ENCODE data around the gene TPBGL. TPM values are rescaled to one million over a fixed set of nuclear protein-coding genes. Genes with fewer than 3 reads are reported as not detected.

TPBGL gene
- total RNA-seq, 1 experiment from 2014 or later: 0.41 TPM

- ChIA-PET POLR2A (ENCODE audit: low non-redundant PET) (no interaction called here), CTCF (interaction anchor here (0.6 to 2.7 kb wide), 4 partner anchors 8 to 59 kb away, joined by 3 to 7 read pairs (median 5); no protein-coding TSS in a partner anchor)
- intact Hi-C loops (cut with micrococcal nuclease; ENCODE audit: unreplicated experiment): no loop called here
- H3K4me3 ChIP-seq (ENCODE audit: low read depth, low read length, poor library complexity, severe bottlenecking): no peak overlapping the region
- TF ChIP-seq EZH2 (IDR thresholded peaks at IDR 0.05; ENCODE audit: borderline replicate concordance, low read depth, low read length, poor library complexity, severe bottlenecking) (no peak), CTCF (conservative IDR thresholded peaks at IDR 0.05; ENCODE audit: low read depth, low read length) (no peak)
- DNase-seq (ENCODE audit: low spot score): no peak
- H3K36me3 ChIP-seq (ENCODE audit: insufficient read depth, low read length, poor library complexity, severe bottlenecking): no peaks in the 10 kb centered on the region
- H3K9me3 ChIP-seq (ENCODE audit: low read depth, low read length, poor library complexity, severe bottlenecking): no peaks in the 10 kb centered on the region
- H3K4me1 ChIP-seq (ENCODE audit: insufficient read depth, low read length, poor library complexity, severe bottlenecking): no peaks in the 10 kb centered on the region
- BruUV-seq (replicated peaks): no TSS peak
- no peak overlapping the region for H3K27ac ChIP-seq (ENCODE audit: low read depth, low read length, poor library complexity, severe bottlenecking)
- H3K27me3 ChIP-seq (replicated peaks; ENCODE audit: insufficient read depth, low read depth, low read length, poor library complexity): no peaks in the 10 kb centered on the region
These were observed 44.1 kb upstream of the TPBGL start for GRCh38 chr11:75196426-75196825.

- no TSS peak for BruUV-seq (replicated peaks)
- Histone ChIP-seq H3K4me1 (ENCODE audit: insufficient read depth, low read length, poor library complexity, severe bottlenecking) (no peaks in the 10 kb centered on the region), H3K27ac (ENCODE audit: low read depth, low read length, poor library complexity, severe bottlenecking) (no peak overlapping the region), H3K36me3 (ENCODE audit: insufficient read depth, low read length, poor library complexity, severe bottlenecking) (no peaks in the 10 kb centered on the region), H3K4me3 (ENCODE audit: low read depth, low read length, poor library complexity, severe bottlenecking) (no peak overlapping the region), H3K27me3 (replicated peaks; ENCODE audit: insufficient read depth, low read depth, low read length, poor library complexity) (no peaks in the 10 kb centered on the region), H3K9me3 (ENCODE audit: low read depth, low read length, poor library complexity, severe bottlenecking) (no peaks in the 10 kb centered on the region)
- POLR2A ChIA-PET (ENCODE audit: low non-redundant PET): no interaction called here
- CTCF ChIA-PET: interaction anchor here (1.1 to 1.5 kb wide), 2 partner anchors 7 to 11 kb away, joined by 3 to 7 read pairs; no protein-coding TSS in a partner anchor
- no peak for DNase-seq (ENCODE audit: low spot score)
- TF ChIP-seq EZH2 (IDR thresholded peaks at IDR 0.05; ENCODE audit: borderline replicate concordance, low read depth, low read length, poor library complexity, severe bottlenecking) (no peak), CTCF (conservative IDR thresholded peaks at IDR 0.05; ENCODE audit: low read depth, low read length) (no peak)
- intact Hi-C loops (cut with micrococcal nuclease; ENCODE audit: unreplicated experiment): no loop called here
These were observed 42.9 kb upstream of the TPBGL start for GRCh38 chr11:75197512-75198277.

GRCh38 chr11:75198278-75198973, 42.1 kb upstream of the TPBGL start:
- BruUV-seq (replicated peaks): no TSS peak
- no peaks in the 10 kb centered on the region for H3K4me1 ChIP-seq (ENCODE audit: insufficient read depth, low read length, poor library complexity, severe bottlenecking)
- ChIA-PET POLR2A (ENCODE audit: low non-redundant PET) (no interaction called here), CTCF (interaction anchor here (0.6 to 1.1 kb wide), 2 partner anchors 10 to 68 kb away, joined by 3 to 4 read pairs; no protein-coding TSS in a partner anchor)
- no peak overlapping the region for H3K27ac ChIP-seq (ENCODE audit: low read depth, low read length, poor library complexity, severe bottlenecking)
- H3K4me3 ChIP-seq (ENCODE audit: low read depth, low read length, poor library complexity, severe bottlenecking): no peak overlapping the region
- DNase-seq (ENCODE audit: low spot score): no peak
- intact Hi-C loops (cut with micrococcal nuclease; ENCODE audit: unreplicated experiment): no loop called here
- no peaks in the 10 kb centered on the region for H3K36me3 ChIP-seq (ENCODE audit: insufficient read depth, low read length, poor library complexity, severe bottlenecking)
- TF ChIP-seq EZH2 (IDR thresholded peaks at IDR 0.05; ENCODE audit: borderline replicate concordance, low read depth, low read length, poor library complexity, severe bottlenecking): no peak
- no peak for TF ChIP-seq CTCF (conservative IDR thresholded peaks at IDR 0.05; ENCODE audit: low read depth, low read length)
- H3K27me3 ChIP-seq (replicated peaks; ENCODE audit: insufficient read depth, low read depth, low read length, poor library complexity): no peaks in the 10 kb centered on the region
- H3K9me3 ChIP-seq (ENCODE audit: low read depth, low read length, poor library complexity, severe bottlenecking): no peaks in the 10 kb centered on the region
